DND-41 (cell line): Measurements from ENCODE around the gene GRIK2.

Source experiments
- EZH2 ChIP-seq: IDR thresholded peaks from 3 replicates; pipeline ENCODE4 v1.6.1; 2012; ENCODE audit warnings: borderline replicate concordance, low read depth, mild to moderate bottlenecking, moderate library complexity, low read length, inconsistent platforms; ENCODE audit not compliant: severe bottlenecking
- TF ChIP-seq, protein P1 (sequence below): IDR thresholded peaks from 2 replicates; pipeline ENCODE4 v1.5.1; 2012; ENCODE audit warnings: borderline replicate concordance, low read length, moderate library complexity, mild to moderate bottlenecking; ENCODE audit not compliant: poor library complexity, severe bottlenecking; ENCODE audit errors: extremely low read depth

DNA sequence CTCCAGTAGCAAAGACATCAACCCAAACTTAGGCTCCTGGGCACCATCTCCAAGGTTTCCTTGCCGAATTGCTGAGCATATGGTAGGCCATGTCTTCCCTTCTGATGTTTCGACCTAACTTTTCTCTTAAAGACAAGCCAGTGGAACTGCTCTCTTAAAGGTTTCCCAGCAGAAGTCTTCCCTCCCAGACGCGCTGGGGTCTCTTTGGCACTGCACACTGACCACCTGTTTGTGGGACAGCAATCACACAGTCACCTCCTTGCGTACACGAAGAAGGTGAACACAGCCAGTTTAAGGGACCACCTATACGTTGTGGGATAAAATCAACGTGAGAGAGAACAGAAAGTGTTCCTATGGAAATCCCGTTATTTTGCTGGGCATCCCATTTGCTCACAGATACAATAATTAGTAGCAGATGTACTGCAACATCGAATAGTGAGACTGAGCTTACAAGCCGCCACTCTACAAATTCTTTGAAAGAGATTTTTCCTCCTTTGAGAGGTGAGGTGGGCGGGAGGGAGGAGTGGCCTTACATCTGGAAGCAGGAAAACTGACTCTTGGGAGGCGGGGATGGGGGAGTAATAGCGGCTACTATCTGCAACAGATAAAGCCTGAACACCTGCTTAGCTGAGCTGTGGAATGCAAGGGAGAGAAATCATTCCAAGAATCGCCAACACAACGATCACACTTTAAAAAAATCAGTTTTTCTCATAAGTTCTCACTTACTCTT is 9.9 kb downstream of the GRIK2 start:
- TF ChIP-seq, protein P1, sequence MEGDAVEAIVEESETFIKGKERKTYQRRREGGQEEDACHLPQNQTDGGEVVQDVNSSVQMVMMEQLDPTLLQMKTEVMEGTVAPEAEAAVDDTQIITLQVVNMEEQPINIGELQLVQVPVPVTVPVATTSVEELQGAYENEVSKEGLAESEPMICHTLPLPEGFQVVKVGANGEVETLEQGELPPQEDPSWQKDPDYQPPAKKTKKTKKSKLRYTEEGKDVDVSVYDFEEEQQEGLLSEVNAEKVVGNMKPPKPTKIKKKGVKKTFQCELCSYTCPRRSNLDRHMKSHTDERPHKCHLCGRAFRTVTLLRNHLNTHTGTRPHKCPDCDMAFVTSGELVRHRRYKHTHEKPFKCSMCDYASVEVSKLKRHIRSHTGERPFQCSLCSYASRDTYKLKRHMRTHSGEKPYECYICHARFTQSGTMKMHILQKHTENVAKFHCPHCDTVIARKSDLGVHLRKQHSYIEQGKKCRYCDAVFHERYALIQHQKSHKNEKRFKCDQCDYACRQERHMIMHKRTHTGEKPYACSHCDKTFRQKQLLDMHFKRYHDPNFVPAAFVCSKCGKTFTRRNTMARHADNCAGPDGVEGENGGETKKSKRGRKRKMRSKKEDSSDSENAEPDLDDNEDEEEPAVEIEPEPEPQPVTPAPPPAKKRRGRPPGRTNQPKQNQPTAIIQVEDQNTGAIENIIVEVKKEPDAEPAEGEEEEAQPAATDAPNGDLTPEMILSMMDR: no peak
- TF ChIP-seq EZH2: no peak
